ENCODE data around the gene HDAC9. TPM values are rescaled to one million over a fixed set of nuclear protein-coding genes. Genes with fewer than 3 reads are reported as not detected.

HDAC9 gene
- total and polyA plus RNA-seq, 11 donors, result 4.8 to 62.9 (median 30.6) TPM

DNA sequence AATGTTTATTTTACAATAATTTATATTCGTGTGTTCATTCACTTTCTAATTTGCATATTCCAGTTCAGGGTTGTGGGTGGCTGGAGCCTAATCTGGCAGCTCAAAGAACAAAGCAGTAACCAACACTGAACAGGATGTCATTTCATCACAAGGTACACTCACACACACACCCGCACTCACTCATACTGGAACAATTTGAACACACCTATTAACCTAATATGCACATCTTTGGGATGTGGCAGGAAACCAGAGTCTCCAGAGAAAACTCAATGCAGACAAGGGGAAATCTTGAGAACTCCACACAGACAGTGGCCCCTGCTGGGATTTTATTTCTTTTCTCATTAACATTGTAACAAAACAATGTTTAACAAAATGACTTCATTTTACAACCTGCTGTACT, 524.5 kb downstream of the HDAC9 start:
- DNase-seq, result no peak
- H3K27me3 ChIP-seq, result no peaks in the 10 kb centered on the region
- no peak for TF ChIP-seq CTCF (IDR thresholded peaks at IDR 0.05)
- TF ChIP-seq POLR2A (IDR thresholded peaks at IDR 0.05), result no peak

GRCh38 chr7:19020711-19021110, 525.2 kb downstream of the HDAC9 start:
- H3K27me3 ChIP-seq, result no peaks in the 10 kb centered on the region
- H3K36me3 ChIP-seq, result no peaks in the 10 kb centered on the region
- no peak overlapping the region for H3K27ac ChIP-seq
- no peak for ATAC-seq
- 70 to 81% (median 76%) methylated on average over 2 of the region's 2 CpGs for WGBS, 4 donors
- intact Hi-C loops (cut with DNase I), result no loop called here
- no peak for DNase-seq
- TF ChIP-seq POLR2A (IDR thresholded peaks at IDR 0.05) (no peak), CTCF (IDR thresholded peaks at IDR 0.05) (no peak)
- no peak overlapping the region for H3K4me3 ChIP-seq
- H3K4me1 ChIP-seq, result no peaks in the 10 kb centered on the region
- peaks cover 0 to 14% (median 6%) of the 10 kb centered on the region in 12 donors for H3K9me3 ChIP-seq

More for the DNA sequence above, 524.5 kb downstream of the HDAC9 start:
- intact Hi-C loops (cut with DNase I), result no loop called here
- Histone ChIP-seq H3K4me1 (no peaks in the 10 kb centered on the region), H3K4me3 (no peak overlapping the region), H3K9me3 (peaks cover 0 to 14% (median 6%) of the 10 kb centered on the region in 12 donors), H3K36me3 (no peaks in the 10 kb centered on the region), H3K27ac (no peak overlapping the region)
- 53 to 80% (median 72%) methylated on average over 2 of the region's 2 CpGs for WGBS, 4 donors
- no peak for ATAC-seq

GRCh38 chr7:19023477-19023876, 527.9 kb downstream of the HDAC9 start:
- WGBS, 4 donors, result 74 to 96% (median 89%) methylated on average over 3 of the region's 3 CpGs
- ATAC-seq (no peak), DNase-seq (no peak)

DNA sequence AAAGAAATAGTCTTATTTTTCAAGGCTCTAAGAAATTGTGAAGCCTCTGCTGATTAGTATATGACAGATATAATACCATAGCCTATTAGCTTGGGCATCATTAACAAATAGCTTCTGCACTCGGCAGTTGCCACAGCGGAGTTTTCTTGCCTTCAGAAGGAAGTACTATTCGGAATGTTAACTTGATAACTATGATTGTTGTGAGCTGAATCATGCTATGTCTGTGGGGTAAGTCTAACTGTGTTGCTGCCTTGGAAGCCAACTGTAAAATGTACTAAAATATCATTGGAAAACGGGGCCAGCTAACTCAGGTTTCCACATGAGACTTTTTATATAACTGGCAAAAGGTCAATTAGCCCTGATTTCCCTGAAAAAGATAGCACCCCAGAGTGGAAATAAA, 528.7 kb downstream of the HDAC9 start:
- intact Hi-C loops (cut with DNase I), result no loop called here
- H3K9me3 ChIP-seq, result peaks cover 0 to 4% (median 0%) of the 10 kb centered on the region in 12 donors
- no peak for TF ChIP-seq POLR2A (IDR thresholded peaks at IDR 0.05)
- TF ChIP-seq CTCF (IDR thresholded peaks at IDR 0.05), result no peak
- no peaks in the 10 kb centered on the region for H3K36me3 ChIP-seq
- WGBS, 4 donors, result 41 to 61% (median 51%) methylated on average over 4 of the region's 4 CpGs
- H3K27ac ChIP-seq, result no peak overlapping the region
- H3K4me1 ChIP-seq, result no peaks in the 10 kb centered on the region
- H3K4me3 ChIP-seq, result no peak overlapping the region
- DNase-seq, result no peak
- no peak for ATAC-seq
- no peaks in the 10 kb centered on the region for H3K27me3 ChIP-seq

More at GRCh38 chr7:19023477-19023876, 527.9 kb downstream of the HDAC9 start:
- Histone ChIP-seq H3K27me3 (no peaks in the 10 kb centered on the region), H3K9me3 (peaks cover 0 to 4% (median 0%) of the 10 kb centered on the region in 12 donors), H3K4me3 (no peak overlapping the region), H3K36me3 (no peaks in the 10 kb centered on the region), H3K4me1 (no peaks in the 10 kb centered on the region), H3K27ac (no peak overlapping the region)
- intact Hi-C loops (cut with DNase I), result no loop called here
- TF ChIP-seq CTCF (IDR thresholded peaks at IDR 0.05) (no peak), POLR2A (IDR thresholded peaks at IDR 0.05) (no peak)
